ENCODE measurements around the gene COL18A1. TPM values are rescaled to one million over a fixed set of nuclear protein-coding genes. Genes with fewer than 3 reads are reported as not detected.
A peak's percentile ranks its signal among the peaks of the same experiment; 100 is the strongest.

The COL18A1 gene
- total RNA-seq, 2 donors from 2014 or later: 117 to 134 TPM

- peaks cover 0 to 71% of the 10 kb centered on the region in 2 donors for H3K4me1 ChIP-seq
- H3K36me3 ChIP-seq: no peaks in the 10 kb centered on the region
- peak overlapping the region; percentile 66 to 75 for H3K27ac ChIP-seq
- no peak for DNase-seq (ENCODE audit: low spot score)
- H3K27me3 ChIP-seq: no peaks in the 10 kb centered on the region
- H3K4me3 ChIP-seq: no peak overlapping the region
- no peak for TF ChIP-seq CTCF (IDR thresholded peaks at IDR 0.05)
- no peaks in the 10 kb centered on the region for H3K9me3 ChIP-seq
Measured at GRCh38 chr21:45421846-45422775, 17.1 kb downstream of the COL18A1 start.

- Histone ChIP-seq H3K36me3 (no peaks in the 10 kb centered on the region), H3K27me3 (no peaks in the 10 kb centered on the region), H3K9me3 (no peaks in the 10 kb centered on the region), H3K4me3 (no peak overlapping the region), H3K27ac (no peak overlapping the region), H3K4me1 (peaks cover 0 to 69% of the 10 kb centered on the region in 2 donors)
- TF ChIP-seq CTCF (IDR thresholded peaks at IDR 0.05): no peak
- no peak for DNase-seq (ENCODE audit: low spot score)
Measured at GRCh38 chr21:45423201-45423955, 18.4 kb downstream of the COL18A1 start.

GRCh38 chr21:45423968-45424853, 19.2 kb downstream of the COL18A1 start:
- Histone ChIP-seq H3K36me3 (no peaks in the 10 kb centered on the region), H3K27ac (no peak overlapping the region), H3K9me3 (no peaks in the 10 kb centered on the region), H3K27me3 (no peaks in the 10 kb centered on the region), H3K4me1 (peaks cover 0 to 64% of the 10 kb centered on the region in 2 donors), H3K4me3 (no peak overlapping the region)
- no peak for DNase-seq (ENCODE audit: low spot score)
- TF ChIP-seq CTCF (IDR thresholded peaks at IDR 0.05): no peak

- no peaks in the 10 kb centered on the region for H3K36me3 ChIP-seq
- no peak for DNase-seq (ENCODE audit: low spot score)
- no peak overlapping the region for H3K4me3 ChIP-seq
- no peaks in the 10 kb centered on the region for H3K27me3 ChIP-seq
- no peaks in the 10 kb centered on the region for H3K9me3 ChIP-seq
- no peak overlapping the region for H3K27ac ChIP-seq
- peaks cover 0 to 57% of the 10 kb centered on the region in 2 donors for H3K4me1 ChIP-seq
- TF ChIP-seq CTCF (IDR thresholded peaks at IDR 0.05): no peak
Measured at GRCh38 chr21:45424854-45425795, 20.2 kb downstream of the COL18A1 start.

Measured in right atrium auricular region (tissue), 2 donors.